Inflammatory macrophage treated with lipopolysaccharide for 1 hour (primary cell): Measurements from ENCODE around the gene OTX1.
"Not testable (repeated sequence)": the region's sequence is repeated elsewhere in the genome, so short reads cannot be mapped to it uniquely, and the experiment has no call there.

Experiments
- DNase-seq, 2 donors: peaks; one replicate each; pipeline ENCODE4 v3.0.0-alpha.2; 2020 to 2022

OTX1 gene

DNA sequence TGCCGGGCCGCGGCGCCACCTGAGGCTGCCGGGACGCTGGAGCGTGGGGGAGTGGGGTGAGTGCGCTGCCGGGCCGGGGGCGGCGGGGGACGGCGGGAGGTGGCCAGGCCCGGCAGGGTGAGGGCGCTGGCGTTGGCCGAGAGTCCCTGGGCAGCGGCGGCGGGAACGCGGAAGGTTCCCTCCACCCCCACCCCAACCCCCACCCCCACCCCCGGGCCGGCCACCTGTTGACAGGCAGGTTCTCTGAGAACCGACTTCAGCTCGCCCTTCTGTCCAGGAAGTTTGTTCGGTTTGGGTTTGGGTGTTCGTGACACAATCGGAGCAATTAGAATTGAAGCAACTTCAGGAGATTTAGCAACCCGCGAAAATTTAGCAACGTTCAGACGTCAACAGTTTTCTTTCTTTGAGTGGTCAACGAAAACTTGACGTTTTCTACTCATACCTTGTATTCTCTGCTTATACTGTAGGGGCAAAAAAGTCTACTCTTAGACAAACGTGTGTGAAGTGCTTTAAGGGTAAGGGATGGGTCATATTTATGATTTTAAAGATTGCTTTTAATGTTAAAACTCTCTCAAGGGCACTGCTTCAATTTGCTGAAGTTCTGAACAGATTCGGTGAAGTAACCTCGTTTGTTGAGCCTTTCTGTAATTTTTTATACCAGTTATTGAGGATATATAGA lies 9.3 kb downstream of the OTX1 start:
- DNase-seq, result peak; percentile 52 to 82

- no peak for DNase-seq
Measured at GRCh38 chr2:63060472-63060991, 9.9 kb downstream of the OTX1 start.

GRCh38 chr2:63064197-63064596 lies 13.6 kb downstream of the OTX1 start:
- no peak for DNase-seq

DNA sequence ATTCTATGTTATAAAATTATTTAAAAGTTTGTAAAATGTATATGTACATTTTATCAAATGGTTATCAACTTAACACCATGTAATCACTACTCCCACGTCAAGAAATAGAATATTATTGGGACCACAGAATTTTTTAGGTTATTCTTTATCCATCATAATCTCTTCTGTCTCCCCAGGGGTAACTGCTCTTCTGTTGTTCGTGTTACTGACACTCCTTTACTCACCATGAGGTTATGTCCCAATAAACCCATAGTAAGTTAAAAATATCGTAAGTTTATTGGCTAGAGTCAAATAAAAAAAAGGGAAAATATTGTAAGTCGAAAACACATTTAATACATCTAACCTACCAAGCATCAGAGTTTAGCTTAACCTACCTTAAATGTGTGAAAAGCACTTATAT lies 14.0 kb downstream of the OTX1 start:
- DNase-seq, result no peak

- no peak for DNase-seq
Measured at GRCh38 chr2:63066265-63066664, 15.6 kb downstream of the OTX1 start.

DNA sequence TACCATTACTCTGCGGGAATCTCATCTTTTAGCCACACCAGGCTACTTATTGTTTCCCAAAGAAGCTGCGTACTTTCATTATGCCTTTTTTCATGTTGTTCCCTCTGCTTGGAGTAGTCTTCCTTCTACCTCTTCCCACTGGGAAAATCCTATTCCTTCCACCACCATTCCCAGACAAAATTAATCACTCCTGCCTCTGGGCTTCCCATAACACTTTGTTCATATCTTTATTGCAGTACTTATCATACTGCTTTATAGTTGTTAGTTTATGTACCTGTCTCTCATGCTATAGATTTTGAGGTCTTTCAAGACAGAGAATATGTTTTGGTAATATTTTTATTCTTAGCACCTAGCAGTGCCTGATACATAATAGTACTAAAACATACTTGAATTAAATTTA lies 16.2 kb downstream of the OTX1 start:
- DNase-seq, result no peak

- no peak for DNase-seq
Measured at GRCh38 chr2:63071664-63072063, 21.0 kb downstream of the OTX1 start.

DNA sequence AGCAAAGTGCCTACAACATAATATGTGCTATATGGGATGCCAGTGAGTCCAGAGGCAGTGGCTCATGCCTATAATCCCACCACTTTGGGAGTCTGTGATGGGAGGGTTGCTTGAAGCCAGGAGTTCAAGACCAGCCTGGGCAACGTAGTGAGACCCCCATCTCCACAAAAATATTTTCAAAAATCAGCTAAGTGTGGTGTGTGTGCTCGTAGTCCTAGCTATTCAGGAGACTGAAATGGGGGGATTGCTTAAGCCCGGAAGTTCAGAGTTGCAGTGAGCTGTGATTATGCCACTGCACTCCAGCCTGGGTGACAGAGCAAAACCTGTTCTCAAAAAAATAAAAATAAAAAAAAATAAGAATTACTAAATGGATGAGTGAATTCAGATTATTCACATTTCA lies 23.4 kb downstream of the OTX1 start:
- no peak for DNase-seq

DNA sequence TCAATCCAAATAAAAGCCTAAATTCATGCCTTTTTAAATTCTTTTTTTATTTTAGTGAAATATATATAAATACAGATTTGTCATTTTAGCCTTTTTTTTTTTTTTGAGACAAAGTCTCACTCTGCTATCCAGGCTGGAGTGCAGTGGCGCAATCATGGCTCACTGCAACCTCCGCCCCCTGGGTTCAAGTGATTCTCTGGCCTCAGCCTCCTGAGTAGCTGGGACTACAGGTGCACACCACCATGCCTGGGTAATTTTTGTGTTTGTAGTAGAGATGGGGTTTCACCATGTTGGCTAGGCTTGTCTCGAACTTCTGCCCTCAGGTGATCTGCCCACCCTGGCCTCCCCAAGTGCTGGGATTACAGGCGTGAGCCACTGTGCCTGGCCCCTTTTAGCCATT lies 23.8 kb downstream of the OTX1 start:
- DNase-seq, result not testable (repeated sequence)

- peak in 1 of 2 donors; percentile 56 for DNase-seq
Measured at GRCh38 chr2:63078852-63079606, 28.4 kb downstream of the OTX1 start.

- DNase-seq, result no peak
Measured at GRCh38 chr2:63081404-63081803, 30.8 kb downstream of the OTX1 start.

DNA sequence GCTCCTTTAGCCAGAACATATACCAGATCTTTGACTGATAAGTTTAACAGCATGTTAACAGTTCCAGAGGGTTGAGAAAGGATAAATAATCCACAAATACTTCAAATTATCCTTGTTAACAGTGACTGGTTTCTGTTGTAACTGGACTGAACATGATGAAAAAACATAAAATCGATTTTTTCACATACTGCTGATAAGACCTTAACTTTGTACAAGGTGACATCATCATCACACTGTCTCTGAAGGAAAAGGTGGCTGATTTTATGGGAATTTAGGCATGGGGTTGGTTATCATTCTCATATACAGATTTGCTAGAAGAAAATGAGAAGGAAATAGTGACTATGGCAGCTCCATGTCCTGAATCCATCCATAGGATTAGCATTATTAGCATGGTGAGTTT lies 36.1 kb downstream of the OTX1 start:
- no peak for DNase-seq

DNA sequence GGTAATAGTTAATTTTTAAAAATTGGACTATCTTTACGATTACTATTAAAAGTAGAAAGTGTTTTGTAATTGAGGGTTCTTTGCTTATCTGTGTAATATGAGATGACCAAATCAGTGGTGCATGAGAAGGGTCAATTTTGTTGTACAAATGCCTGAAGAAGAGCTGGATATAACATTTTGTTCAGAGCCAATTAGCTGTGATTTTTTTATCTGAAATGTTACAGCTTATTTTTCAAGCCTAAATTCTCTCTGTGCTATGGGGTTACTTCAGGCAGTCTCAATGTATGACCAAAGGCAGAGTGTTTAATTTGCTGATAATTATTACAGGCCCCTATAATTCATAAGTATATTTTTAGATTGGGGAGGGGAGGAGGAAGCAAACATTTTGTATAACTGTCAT lies 41.8 kb downstream of the OTX1 start:
- no peak for DNase-seq

- DNase-seq, result no peak
Measured at GRCh38 chr2:63092857-63093256, 42.2 kb downstream of the OTX1 start.

DNA sequence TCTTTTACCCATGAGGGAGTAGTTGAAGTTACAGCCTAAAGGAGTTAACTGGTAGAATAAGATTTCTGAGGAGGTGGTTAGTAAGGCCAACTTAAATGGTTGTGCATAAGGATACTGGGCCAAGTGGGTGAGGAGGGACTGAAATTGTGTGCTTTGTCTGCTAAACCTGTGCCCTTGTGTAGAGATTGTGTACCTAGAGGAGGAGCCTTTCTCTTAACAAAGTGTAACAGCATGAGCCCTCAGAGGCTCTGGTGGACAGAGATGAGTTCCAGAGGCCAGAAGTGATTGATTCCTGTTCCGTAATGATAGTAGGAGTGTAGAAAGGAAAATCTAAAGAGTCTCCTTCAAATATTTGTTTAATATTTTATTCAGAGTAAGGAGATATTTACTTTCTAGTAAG lies 42.9 kb downstream of the OTX1 start:
- no peak for DNase-seq

DNA sequence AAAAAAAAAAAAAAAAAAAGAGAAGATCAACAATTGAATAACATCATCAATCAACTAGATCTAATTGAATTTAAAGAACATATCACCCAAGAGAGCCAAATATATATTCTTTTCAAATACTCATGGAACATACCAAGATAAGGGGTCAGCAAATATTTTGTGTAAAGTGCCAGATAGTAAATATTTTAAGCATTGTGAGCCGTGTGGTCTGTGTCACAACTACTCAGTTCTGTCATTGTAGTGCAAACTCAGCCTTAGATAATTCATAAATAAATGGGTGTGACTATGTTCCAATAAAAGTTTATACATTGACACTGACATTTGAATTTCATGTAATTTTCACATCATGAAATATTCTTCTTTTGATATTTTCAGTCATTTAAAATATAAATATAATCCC lies 45.9 kb downstream of the OTX1 start:
- no peak for DNase-seq

- no peak for DNase-seq
Measured at GRCh38 chr2:63099032-63099431, 48.4 kb downstream of the OTX1 start.

DNA sequence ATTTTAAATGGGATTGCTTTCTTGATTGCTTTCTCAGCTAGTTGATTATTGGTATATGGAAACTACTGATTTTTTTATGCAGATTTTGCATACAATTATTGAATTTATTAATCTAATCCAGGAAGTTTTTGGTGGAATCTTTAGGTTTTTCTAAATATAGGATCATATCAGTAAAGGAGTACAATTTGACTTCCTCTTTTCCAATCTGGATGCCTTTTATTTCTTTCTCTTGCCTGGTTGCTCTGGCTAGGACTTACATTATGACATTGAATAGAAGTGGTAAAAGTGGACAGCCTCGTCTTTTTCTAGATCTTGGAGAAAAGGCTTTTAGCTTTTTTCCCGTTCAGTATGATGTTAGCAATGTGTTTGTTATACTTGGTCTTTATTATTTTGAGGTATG lies 51.3 kb downstream of the OTX1 start:
- no peak for DNase-seq

- DNase-seq, result no peak
Measured at GRCh38 chr2:63104482-63104881, 53.9 kb downstream of the OTX1 start.
